Thoracic aorta (tissue), 2 donors: Measurements from ENCODE around the gene ZDHHC7. TPM values are rescaled to one million over a fixed set of nuclear protein-coding genes. Genes with fewer than 3 reads are reported as not detected.

ENCODE experiments used
- ATAC-seq: fragments of 150-250 bp; one replicate; pipeline ENCODE4 v1.8.0; 2017; ENCODE audit warnings: low read depth; ENCODE audit not compliant: insufficient number of reproducible peaks, low FRiP score
- DNase-seq: peaks from one replicate; pipeline ENCODE4 v3.0.0-alpha.2; 2020; ENCODE audit warnings: low spot score
- H3K27ac ChIP-seq, 2 donors: fragments of 200-600 bp; sonication (generic); 1 replicate in 1 of 2; 2 replicates in 1 of 2; pipeline ENCODE4 v1.5.1; 2016; ENCODE audit warnings: mild to moderate bottlenecking in 2 of 2, moderate library complexity in 2 of 2
- H3K27me3 ChIP-seq: fragments of 200-600 bp; sonication (generic); replicated peaks from 2 replicates; pipeline ENCODE4 v1.6.0; 2016; ENCODE audit warnings: mild to moderate bottlenecking; ENCODE audit not compliant: insufficient read depth
- H3K36me3 ChIP-seq: fragments of 200-600 bp; sonication (generic); one replicate; pipeline ENCODE4 v1.5.1; 2016
- H3K4me1 ChIP-seq, 2 donors: fragments of 200-600 bp; sonication (generic); 1 replicate in 1 of 2; 2 replicates in 1 of 2; pipeline versions ENCODE4 v1.5.1 to v1.6.0; 2016; ENCODE audit warnings: low read depth in 2 of 2, mild to moderate bottlenecking in 1 of 2; ENCODE audit not compliant: control insufficient read depth in 1 of 2
- H3K4me3 ChIP-seq: fragments of 200-600 bp; sonication (generic); 2 replicates; pipeline ENCODE4 v1.5.1; 2016; ENCODE audit warnings: mild to moderate bottlenecking
- H3K9me3 ChIP-seq: fragments of 200-600 bp; sonication (generic); 2 replicates; pipeline ENCODE4 v1.5.1; 2016
- CTCF ChIP-seq: fragments of 200-600 bp; sonication (generic); IDR thresholded peaks from one replicate; pipeline ENCODE4 v1.5.1; 2019; ENCODE audit warnings: antibody characterized with exemption
- total RNA-seq, 2 donors: library from RNA; depleted of rRNA; stranded (reverse); fragments of >200 nt; gene quantifications; one replicate each; pipeline versions ENCODE4 v1.1.0 to v1.2.3, GENCODE V29; 2016

Gene ZDHHC7
- total RNA-seq, 2 donors from 2014 or later: 63.7 to 80.8 TPM

- TF ChIP-seq CTCF: no peak
- DNase-seq: no peak
- Histone ChIP-seq H3K27me3 (no peaks in the 10 kb centered on the region), H3K36me3 (no peaks in the 10 kb centered on the region), H3K4me3 (peak overlapping the region; percentile 13), H3K4me1 (peaks cover 63 to 80% of the 10 kb centered on the region in 2 donors), H3K27ac (peak overlapping the region; percentile 67 to 97), H3K9me3 (no peaks in the 10 kb centered on the region)
- no peak for ATAC-seq
Observed at GRCh38 chr16:84999200-84999599, 12.1 kb downstream of the ZDHHC7 start.

- TF ChIP-seq CTCF: no peak
- peaks cover 3% of the 10 kb centered on the region for H3K36me3 ChIP-seq
- H3K4me1 ChIP-seq: peaks cover 73 to 75% of the 10 kb centered on the region in 2 donors
- DNase-seq (no peak), ATAC-seq (no peak)
- H3K9me3 ChIP-seq: no peaks in the 10 kb centered on the region
- no peaks in the 10 kb centered on the region for H3K27me3 ChIP-seq
- peak overlapping the region; percentile 58 to 97 for H3K27ac ChIP-seq
- no peak overlapping the region for H3K4me3 ChIP-seq
Observed at GRCh38 chr16:84996365-84996764, 15.0 kb downstream of the ZDHHC7 start.

- no peaks in the 10 kb centered on the region for H3K27me3 ChIP-seq
- DNase-seq (no peak), ATAC-seq (no peak)
- peaks cover 3% of the 10 kb centered on the region for H3K36me3 ChIP-seq
- no peaks in the 10 kb centered on the region for H3K9me3 ChIP-seq
- H3K4me1 ChIP-seq: peaks cover 68 to 69% of the 10 kb centered on the region in 2 donors
- H3K4me3 ChIP-seq: no peak overlapping the region
- peak overlapping the region; percentile 84 to 94 for H3K27ac ChIP-seq
- TF ChIP-seq CTCF: no peak
Observed at GRCh38 chr16:84995663-84996062, 15.7 kb downstream of the ZDHHC7 start.

GRCh38 chr16:84993926-84994325, 17.4 kb downstream of the ZDHHC7 start:
- peaks cover 19% of the 10 kb centered on the region for H3K36me3 ChIP-seq
- no peak for DNase-seq
- TF ChIP-seq CTCF: no peak
- no peak overlapping the region for H3K4me3 ChIP-seq
- no peaks in the 10 kb centered on the region for H3K27me3 ChIP-seq
- H3K4me1 ChIP-seq: peaks cover 53 to 55% of the 10 kb centered on the region in 2 donors
- ATAC-seq: no peak
- H3K27ac ChIP-seq: peak overlapping the region; percentile 84 to 94
- H3K9me3 ChIP-seq: no peaks in the 10 kb centered on the region

- ATAC-seq (no peak), DNase-seq (no peak)
- Histone ChIP-seq H3K4me3 (no peak overlapping the region), H3K27me3 (no peaks in the 10 kb centered on the region), H3K36me3 (peaks cover 30% of the 10 kb centered on the region), H3K9me3 (no peaks in the 10 kb centered on the region), H3K27ac (peak overlapping the region; percentile 84 to 94), H3K4me1 (peaks cover 41 to 47% of the 10 kb centered on the region in 2 donors)
- no peak for TF ChIP-seq CTCF
Observed at GRCh38 chr16:84992717-84993075, 18.6 kb downstream of the ZDHHC7 start.
